Endothelial cell of umbilical vein (primary cell): ENCODE results near the gene ADA. TPM values are rescaled to one million over a fixed set of nuclear protein-coding genes. Genes with fewer than 3 reads are reported as not detected.

Source experiments
- BruUV-seq: library from RNA; stranded (reverse); fragments of 400-500 nt; replicated peaks from 2 replicates; lab custom pipeline; 2021; lab: Mats Ljungman, UMichigan
- CTCF ChIA-PET: fragments of 300-600, 350-600 bp; sonication (Branson Sonifier 250); formaldehyde crosslinking; loops from one replicate; lab custom pipeline; 2021; ENCODE audit warnings: antibody characterized with exemption, inconsistent platforms; lab: Charles Lee
- POLR2A ChIA-PET: fragments of 300-600, 350-600 bp; sonication (Branson Sonifier 250); formaldehyde crosslinking; loops from one replicate; lab custom pipeline; 2021; ENCODE audit warnings: antibody characterized with exemption, inconsistent platforms; lab: Charles Lee
- DNase-seq: peaks from one replicate; pipeline ENCODE4 v3.0.0-alpha.2; 2011; ENCODE audit warnings: low read depth, low spot score
- FAIRE-seq: peaks from 2 replicates; lab custom pipeline; 2011; peaks lifted over from hg19 to GRCh38; lab: Jason Lieb, UNC
- H2AFZ ChIP-seq: 2 replicates; pipeline ENCODE4 v1.6.0; 2012; ENCODE audit warnings: low read depth, low read length, control low read depth, inconsistent platforms
- H3K27ac ChIP-seq: 2 replicates; pipeline ENCODE4 v1.5.1; 2011; ENCODE audit warnings: low read depth, mild to moderate bottlenecking, control low read depth, low read length, moderate library complexity; ENCODE audit not compliant: insufficient read depth
- H3K27me3 ChIP-seq, 2 experiments: 2 replicates each; pipeline versions ENCODE4 v1.6.0 to v1.6.1; 2011; ENCODE audit warnings: low read length in 2 of 2, mixed read lengths in 1 of 2; ENCODE audit not compliant: control insufficient read depth in 2 of 2, insufficient read depth in 2 of 2
- H3K36me3 ChIP-seq, 2 experiments: 2 replicates in 1 of 2; 3 replicates in 1 of 2; pipeline ENCODE4 v1.5.1; 2011; ENCODE audit warnings: low read length in 2 of 2, mild to moderate bottlenecking in 1 of 2, moderate library complexity in 1 of 2; ENCODE audit not compliant: control insufficient read depth in 2 of 2, insufficient read depth in 2 of 2; ENCODE audit errors: extremely low read depth in 1 of 2
- H3K4me1 ChIP-seq: 3 replicates; pipeline ENCODE4 v1.5.1; 2011; ENCODE audit warnings: mild to moderate bottlenecking, low read length; ENCODE audit not compliant: control insufficient read depth, insufficient read depth; ENCODE audit errors: extremely low read depth
- H3K4me2 ChIP-seq: 2 replicates; pipeline ENCODE4 v1.6.1; 2011; ENCODE audit warnings: low read length, control low read depth, mixed read lengths; ENCODE audit not compliant: insufficient read depth
- H3K4me3 ChIP-seq, 3 experiments: fragments of 200-600 bp in 1 of 3; sonication (generic), shearing (Covaris generic) in 1 of 3; replicated peaks in 1 of 3; 2 replicates each; pipeline ENCODE4 v1.5.1; 2011 to 2016; ENCODE audit warnings: control low read depth in 3 of 3, low read length in 3 of 3, mild to moderate bottlenecking in 2 of 3, inconsistent platforms in 1 of 3, low read depth in 1 of 3, moderate library complexity in 1 of 3; ENCODE audit not compliant: insufficient read depth in 1 of 3
- H3K79me2 ChIP-seq: 2 replicates; pipeline ENCODE4 v1.6.0; 2012; ENCODE audit warnings: low read length, inconsistent platforms; ENCODE audit not compliant: control insufficient read depth, insufficient read depth
- H3K9ac ChIP-seq: replicated peaks from 2 replicates; pipeline ENCODE3; 2011; ENCODE audit warnings: low read length, control low read depth; ENCODE audit not compliant: insufficient read depth; ENCODE audit errors: extremely low read depth
- H3K9me1 ChIP-seq: replicated peaks from 3 replicates; pipeline ENCODE4 v1.6.0; 2011; ENCODE audit warnings: mild to moderate bottlenecking, low read length; ENCODE audit not compliant: control insufficient read depth, insufficient read depth; ENCODE audit errors: extremely low read depth
- H3K9me3 ChIP-seq: replicated peaks from 2 replicates; pipeline ENCODE4 v1.5.1; 2012; ENCODE audit warnings: low read length, inconsistent platforms; ENCODE audit not compliant: control insufficient read depth, insufficient read depth
- H4K20me1 ChIP-seq: replicated peaks from 2 replicates; pipeline ENCODE3; 2011; ENCODE audit warnings: mild to moderate bottlenecking, low read length; ENCODE audit not compliant: control insufficient read depth, insufficient read depth; ENCODE audit errors: extremely low read depth
- EZH2 ChIP-seq: IDR thresholded peaks from 2 replicates; pipeline ENCODE4 v1.6.1; 2012; ENCODE audit warnings: borderline replicate concordance, low read depth, mild to moderate bottlenecking, moderate library complexity, low read length, inconsistent platforms; ENCODE audit not compliant: severe bottlenecking
- FOS ChIP-seq: IDR thresholded peaks from 2 replicates; pipeline ENCODE4 v1.6.1; 2011; ENCODE audit warnings: mild to moderate bottlenecking, low read length, moderate library complexity, borderline replicate concordance; ENCODE audit not compliant: insufficient read depth
- GATA2 ChIP-seq: IDR thresholded peaks from 2 replicates; pipeline ENCODE4 v1.7.0; 2011; ENCODE audit warnings: low read depth, mild to moderate bottlenecking, moderate library complexity, mixed read lengths, low read length; ENCODE audit not compliant: insufficient read length, insufficient read depth
- JUN ChIP-seq: IDR thresholded peaks from 2 replicates; pipeline ENCODE4 v1.6.1; 2011; ENCODE audit warnings: borderline replicate concordance, low read depth; ENCODE audit not compliant: insufficient read length, insufficient read depth
- MYC ChIP-seq: IDR thresholded peaks from one replicate; pipeline ENCODE4 v1.6.1; 2011; ENCODE audit warnings: mild to moderate bottlenecking, low read depth, low read length
- POLR2A ChIP-seq: IDR thresholded peaks from 2 replicates; pipeline ENCODE4 v1.6.1; 2012; ENCODE audit warnings: low read depth, mild to moderate bottlenecking, control low read depth, low read length
- POLR2AphosphoS5 ChIP-seq: IDR thresholded peaks from 2 replicates; pipeline ENCODE4 v1.6.1; 2012; ENCODE audit warnings: low read depth, mild to moderate bottlenecking, control low read depth, low read length, moderate library complexity; ENCODE audit not compliant: insufficient read depth
- dilution Hi-C: fragments of 300-500 bp; cut with MboI; formaldehyde crosslinking; loops from one replicate; pipeline ENCODE4 v1.15.0; 2019; ENCODE audit warnings: low sequenced_read_pairs; ENCODE audit not compliant: extremely low pct_ligation_motif_present
- intact Hi-C: fragments of 100-400 bp; cut with micrococcal nuclease; formaldehyde crosslinking; loops from one replicate; pipeline ENCODE4 v1.10.0; 2022
- polyA plus RNA-seq, 4 experiments: library from polyadenylated mRNA; depleted of rRNA in 3 of 4; stranded (reverse) in 3 of 4; unstranded in 1 of 4; fragments of >200 nt; gene quantifications; 2 replicates each; pipeline versions ENCODE4 v1.2.1 to v1.2.3, GENCODE V29; 2011 to 2012; ENCODE audit warnings: missing spikeins in 1 of 4
- total RNA-seq: library from RNA; stranded (reverse); gene quantifications from 2 replicates; pipeline ENCODE4 v1.2.3, GENCODE V29; 2021
- TF ChIP-seq, protein P1 (sequence below): IDR thresholded peaks from 2 replicates; pipeline ENCODE4 v1.6.1; 2011; ENCODE audit not compliant: insufficient read depth, insufficient read length
- TF ChIP-seq, protein P2 (sequence below), 2 donors: IDR thresholded peaks; 1 replicate in 1 of 2; 2 replicates in 1 of 2; pipeline ENCODE4 v1.5.1; 2011; ENCODE audit warnings: low read length in 2 of 2, mild to moderate bottlenecking in 2 of 2, moderate library complexity in 2 of 2, control low read depth in 1 of 2, inconsistent platforms in 1 of 2, low read depth in 1 of 2; ENCODE audit not compliant: insufficient read depth in 1 of 2; ENCODE audit errors: extremely low read depth in 1 of 2

ADA gene
- total and polyA plus RNA-seq, 2 donors (not counting 3 experiments of a cell fraction or from before 2014, with no cell fraction given): 26.3 to 33.1 TPM

DNA sequence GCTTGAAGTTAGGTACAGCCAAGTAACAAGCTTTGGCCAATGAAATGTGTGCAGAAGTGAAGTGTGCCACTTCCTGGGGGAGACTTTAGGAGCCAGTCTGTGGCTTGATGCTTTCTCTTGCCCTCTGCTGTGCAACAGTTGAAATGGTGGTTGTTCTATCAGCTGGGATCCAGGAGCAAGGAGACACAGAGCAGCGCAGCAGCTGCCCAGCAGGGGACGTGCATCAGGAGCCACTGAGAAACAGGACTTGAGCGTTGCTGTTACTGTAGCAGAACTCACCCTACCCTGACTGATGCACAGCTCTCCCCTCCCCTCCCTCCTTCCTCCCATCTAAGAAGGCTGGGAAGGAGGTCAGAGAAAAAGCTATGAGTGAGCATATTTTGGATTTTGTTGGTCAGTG lies 44.8 kb upstream of the ADA start:
- no peaks in the 10 kb centered on the region for H3K27me3 ChIP-seq
- no peak overlapping the region for H3K4me3 ChIP-seq
- H3K4me1 ChIP-seq: peaks cover 30% of the 10 kb centered on the region
- dilution Hi-C loops (no loop called here), intact Hi-C loops (no loop called here)
- ChIA-PET POLR2A (no interaction called here), CTCF (interaction anchor here (0.9 to 1.1 kb wide), 3 partner anchors 12 to 34 kb away, joined by 3 to 6 read pairs (median 4); no protein-coding TSS in a partner anchor)
- no peaks in the 10 kb centered on the region for H3K9me1 ChIP-seq
- H3K79me2 ChIP-seq: no peaks in the 10 kb centered on the region
- no peak overlapping the region for H3K27ac ChIP-seq
- no peaks in the 10 kb centered on the region for H4K20me1 ChIP-seq
- no peak overlapping the region for H2AFZ ChIP-seq
- no peaks in the 10 kb centered on the region for H3K36me3 ChIP-seq
- H3K9me3 ChIP-seq: peaks cover 4% of the 10 kb centered on the region
- FAIRE-seq: no peak
- H3K4me2 ChIP-seq: no peak overlapping the region
- no peak for DNase-seq
- H3K9ac ChIP-seq: no peak overlapping the region
- no TSS peak for BruUV-seq
- no peak for TF ChIP-seq GATA2
- no peak for TF ChIP-seq EZH2
- TF ChIP-seq JUN: no peak
- TF ChIP-seq, protein P1, sequence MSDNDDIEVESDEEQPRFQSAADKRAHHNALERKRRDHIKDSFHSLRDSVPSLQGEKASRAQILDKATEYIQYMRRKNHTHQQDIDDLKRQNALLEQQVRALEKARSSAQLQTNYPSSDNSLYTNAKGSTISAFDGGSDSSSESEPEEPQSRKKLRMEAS: no peak
- no peak for TF ChIP-seq POLR2A
- TF ChIP-seq, protein P2, sequence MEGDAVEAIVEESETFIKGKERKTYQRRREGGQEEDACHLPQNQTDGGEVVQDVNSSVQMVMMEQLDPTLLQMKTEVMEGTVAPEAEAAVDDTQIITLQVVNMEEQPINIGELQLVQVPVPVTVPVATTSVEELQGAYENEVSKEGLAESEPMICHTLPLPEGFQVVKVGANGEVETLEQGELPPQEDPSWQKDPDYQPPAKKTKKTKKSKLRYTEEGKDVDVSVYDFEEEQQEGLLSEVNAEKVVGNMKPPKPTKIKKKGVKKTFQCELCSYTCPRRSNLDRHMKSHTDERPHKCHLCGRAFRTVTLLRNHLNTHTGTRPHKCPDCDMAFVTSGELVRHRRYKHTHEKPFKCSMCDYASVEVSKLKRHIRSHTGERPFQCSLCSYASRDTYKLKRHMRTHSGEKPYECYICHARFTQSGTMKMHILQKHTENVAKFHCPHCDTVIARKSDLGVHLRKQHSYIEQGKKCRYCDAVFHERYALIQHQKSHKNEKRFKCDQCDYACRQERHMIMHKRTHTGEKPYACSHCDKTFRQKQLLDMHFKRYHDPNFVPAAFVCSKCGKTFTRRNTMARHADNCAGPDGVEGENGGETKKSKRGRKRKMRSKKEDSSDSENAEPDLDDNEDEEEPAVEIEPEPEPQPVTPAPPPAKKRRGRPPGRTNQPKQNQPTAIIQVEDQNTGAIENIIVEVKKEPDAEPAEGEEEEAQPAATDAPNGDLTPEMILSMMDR (IDR thresholded peaks at IDR 0.05; ENCODE audit: extremely low read depth in 1 of 2, insufficient read depth in 1 of 2, low read depth in 1 of 2, low read length in 2 of 2): no peak
- TF ChIP-seq MYC: no peak
- no peak for TF ChIP-seq POLR2AphosphoS5
- no peak for TF ChIP-seq FOS
